GM12892 (cell line): Measurements from ENCODE around the gene TUT1.
"Not testable (repeated sequence)": the region's sequence is repeated elsewhere in the genome, so short reads cannot be mapped to it uniquely, and the experiment has no call there.

Source experiments
- DNase-seq: peaks from one replicate; pipeline ENCODE4 v3.0.0; 2011; ENCODE audit not compliant: insufficient read length
- FAIRE-seq: peaks from 2 replicates; lab custom pipeline; 2011; peaks lifted over from hg19 to GRCh38; lab: Jason Lieb, UNC
- POLR2A ChIP-seq: IDR thresholded peaks from 2 replicates; pipeline ENCODE4 v1.6.1; 2011; ENCODE audit warnings: low read depth, low read length, control low read depth
- POLR2AphosphoS5 ChIP-seq: IDR thresholded peaks from 2 replicates; pipeline ENCODE4 v1.6.1; 2011; ENCODE audit warnings: low read depth, low read length, control low read depth
- TAF1 ChIP-seq: IDR thresholded peaks from 2 replicates; pipeline ENCODE4 v1.6.1; 2011; ENCODE audit warnings: low read depth, mild to moderate bottlenecking, control low read depth, low read length, borderline replicate concordance

The TUT1 gene

DNA sequence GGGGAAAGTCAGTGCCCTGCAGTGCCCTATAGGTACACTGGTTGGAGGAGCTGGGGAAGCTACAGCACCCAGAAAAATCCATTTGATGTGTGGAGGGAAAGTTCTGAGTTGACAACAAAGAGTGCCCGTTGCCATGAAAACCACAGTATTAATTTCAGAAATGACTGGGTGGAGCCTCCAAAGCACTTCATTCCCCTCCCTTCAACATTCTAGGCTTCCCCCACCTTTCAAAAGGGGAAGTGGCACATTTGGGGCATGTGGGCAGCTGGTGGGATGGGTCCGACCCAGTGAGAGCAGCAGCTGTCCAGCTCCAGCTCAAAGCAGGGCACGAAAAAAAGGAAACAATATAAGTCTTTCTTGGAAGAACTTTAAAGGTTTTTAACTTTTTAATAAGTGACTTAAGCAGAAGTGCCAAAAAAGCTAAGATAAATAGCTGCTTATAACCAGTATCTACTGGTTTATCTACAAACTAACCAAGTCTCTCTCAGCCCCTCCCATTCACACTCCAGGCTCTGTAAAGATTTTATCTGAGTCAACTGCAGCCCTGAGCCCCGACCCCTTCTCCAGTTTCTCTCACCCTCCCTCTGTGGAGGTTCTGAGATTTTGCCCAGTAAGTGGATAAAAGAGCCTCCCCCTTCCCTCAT is 35.7 kb downstream of the TUT1 start:
- DNase-seq = no peak
- peak; percentile 66 for FAIRE-seq
- TF ChIP-seq POLR2A (no peak), TAF1 (no peak), POLR2AphosphoS5 (no peak)

DNA sequence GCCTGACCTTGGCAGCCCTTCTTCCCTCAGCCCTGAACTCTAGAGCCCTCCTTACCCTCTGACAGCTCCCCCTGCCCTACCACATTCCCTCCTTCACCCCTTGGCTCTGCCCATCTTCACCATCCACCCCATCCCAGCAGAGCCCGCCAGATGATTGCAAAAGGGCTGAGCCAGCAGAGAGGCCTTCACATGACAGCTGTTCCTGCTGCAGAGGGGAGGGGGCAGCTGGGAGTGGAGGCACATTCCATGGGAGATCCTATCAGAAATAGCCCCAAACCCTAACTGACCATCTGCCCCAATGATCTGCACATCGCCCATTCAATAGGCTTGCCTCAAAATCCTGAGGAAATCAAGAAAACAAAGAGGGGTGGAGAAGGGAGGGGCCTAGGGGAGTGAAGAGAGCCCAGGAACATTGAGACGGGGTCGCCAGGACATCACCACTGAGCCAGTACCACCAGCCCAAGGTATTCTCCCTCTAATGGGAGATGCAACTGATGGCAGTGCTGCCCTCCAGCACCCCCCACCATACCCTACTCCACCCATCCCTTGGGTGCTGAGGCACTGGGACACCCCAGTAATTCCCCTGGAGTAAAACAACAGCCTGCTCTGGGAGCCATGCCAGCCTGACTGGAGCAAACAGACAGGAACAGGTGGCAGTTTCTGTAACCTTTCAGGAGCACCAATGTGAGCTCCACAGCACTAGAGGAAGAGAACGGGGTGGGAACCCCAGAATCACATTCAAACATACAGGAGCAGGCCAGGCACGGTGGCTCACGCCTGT is 36.7 kb downstream of the TUT1 start:
- FAIRE-seq (no peak), DNase-seq (no peak)
- TF ChIP-seq POLR2AphosphoS5 = no peak
- no peak for TF ChIP-seq POLR2A
- no peak for TF ChIP-seq TAF1

DNA sequence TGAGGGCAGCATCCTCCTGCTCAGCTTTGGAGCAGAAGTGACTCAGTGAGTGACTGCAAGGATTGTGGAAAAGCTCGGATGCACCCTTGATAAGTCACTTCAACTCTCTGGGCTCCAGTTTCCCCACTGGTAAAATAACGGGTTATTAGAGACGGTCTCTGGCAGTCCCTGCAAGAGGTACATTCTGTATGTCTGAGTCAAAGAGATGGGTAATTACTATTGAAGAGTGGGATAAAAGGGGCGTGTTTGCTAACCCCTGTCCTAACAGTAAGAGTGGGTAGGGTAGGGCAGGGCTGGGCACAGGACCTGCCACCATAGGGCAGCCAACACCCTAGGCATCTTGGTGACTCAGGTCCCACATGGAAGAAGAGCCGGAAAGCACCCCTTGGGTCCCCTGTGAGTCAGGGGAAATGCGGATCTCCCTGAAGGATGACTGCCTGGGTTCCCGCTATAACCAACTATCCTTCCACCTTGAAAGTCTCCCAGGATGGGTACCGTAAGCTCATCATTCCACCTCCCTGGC is 37.4 kb downstream of the TUT1 start:
- TF ChIP-seq POLR2AphosphoS5 (no peak), TAF1 (no peak), POLR2A (no peak)
- FAIRE-seq = no peak
- DNase-seq = no peak

DNA sequence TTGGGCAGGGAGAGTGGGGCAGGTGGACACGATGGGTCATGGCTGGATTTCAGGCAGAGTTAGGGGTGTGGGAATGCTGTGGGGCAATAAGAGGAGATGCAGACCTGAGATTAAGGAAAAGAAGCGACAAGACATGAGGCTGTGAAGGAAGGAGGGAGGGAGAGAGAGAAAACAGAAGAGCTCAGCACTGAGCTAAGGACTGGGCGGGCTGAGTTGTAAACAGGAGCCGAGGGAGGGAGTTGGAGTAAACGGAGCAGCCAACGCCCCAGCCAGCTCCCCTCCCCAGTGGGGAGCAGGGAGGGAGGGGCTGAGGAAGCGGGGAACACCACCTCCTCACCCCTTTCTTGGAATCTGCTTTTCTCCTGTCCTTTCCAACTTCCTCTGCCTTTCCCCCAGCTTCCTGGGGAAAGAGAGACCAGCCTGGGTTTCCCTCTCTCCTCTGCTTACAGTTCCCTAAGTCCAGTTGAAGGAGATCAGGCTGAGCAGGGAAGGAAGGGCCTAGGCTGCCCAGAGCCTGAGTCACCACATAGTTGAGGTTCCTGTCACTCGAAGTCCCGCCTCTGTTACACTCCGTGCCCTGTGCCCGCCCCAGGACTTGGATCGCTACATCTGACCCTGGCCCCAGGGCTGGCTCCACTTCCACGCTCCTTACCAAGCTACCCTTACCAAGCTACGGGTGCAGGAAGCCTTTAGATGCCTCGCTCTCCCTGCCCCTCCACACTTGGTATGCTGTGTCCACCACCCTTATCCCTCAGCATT is 38.1 kb downstream of the TUT1 start:
- TF ChIP-seq POLR2A = no peak
- TF ChIP-seq POLR2AphosphoS5 = no peak
- TF ChIP-seq TAF1 = no peak
- no peak for FAIRE-seq
- DNase-seq = no peak

DNA sequence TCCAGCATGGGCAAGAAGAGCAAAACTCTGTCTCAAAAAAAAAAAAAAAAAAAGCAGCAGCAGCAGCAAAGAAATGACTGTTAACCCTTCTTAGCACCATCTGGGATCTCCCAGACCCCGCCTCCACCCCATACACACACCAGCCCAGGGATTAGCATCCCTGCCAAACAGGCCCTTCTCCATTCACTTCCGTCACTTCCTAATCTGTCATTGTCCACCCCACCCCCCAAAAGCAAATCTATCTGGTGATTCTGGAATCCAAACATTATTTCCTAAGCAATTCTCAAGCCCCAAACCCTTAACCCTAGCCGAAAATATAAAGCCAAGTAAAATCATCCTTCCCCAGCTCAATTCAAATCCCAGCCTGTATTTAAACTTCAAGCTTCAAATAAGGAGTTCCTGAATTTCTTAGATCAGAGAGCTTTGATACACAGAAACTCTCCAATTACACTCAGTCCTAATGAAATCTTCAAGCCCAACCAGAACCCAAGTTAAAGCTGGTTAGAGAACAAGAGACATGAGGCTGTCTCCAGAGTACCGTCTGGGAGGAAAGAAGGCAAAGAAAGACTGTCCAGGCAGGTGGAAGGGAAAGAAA is 38.7 kb downstream of the TUT1 start:
- TF ChIP-seq POLR2AphosphoS5 (no peak), POLR2A (no peak), TAF1 (no peak)
- no peak for FAIRE-seq
- DNase-seq = no peak

GRCh38 chr11:62550478-62550877 is 40.8 kb downstream of the TUT1 start:
- FAIRE-seq = not testable (repeated sequence)

GRCh38 chr11:62548545-62549335 is 42.6 kb downstream of the TUT1 start:
- FAIRE-seq = no peak
- TF ChIP-seq POLR2AphosphoS5 (no peak), POLR2A (no peak), TAF1 (no peak)
- DNase-seq = no peak

More at GRCh38 chr11:62550478-62550877, 40.8 kb downstream of the TUT1 start:
- not testable (repeated sequence) for DNase-seq

GRCh38 chr11:62547691-62548281 is 43.5 kb downstream of the TUT1 start:
- no peak for TF ChIP-seq POLR2A
- FAIRE-seq = no peak
- DNase-seq = no peak

GRCh38 chr11:62546929-62547625 is 44.2 kb downstream of the TUT1 start:
- TF ChIP-seq POLR2AphosphoS5 (no peak), POLR2A (no peak), TAF1 (no peak)
- FAIRE-seq (no peak), DNase-seq (no peak)

DNA sequence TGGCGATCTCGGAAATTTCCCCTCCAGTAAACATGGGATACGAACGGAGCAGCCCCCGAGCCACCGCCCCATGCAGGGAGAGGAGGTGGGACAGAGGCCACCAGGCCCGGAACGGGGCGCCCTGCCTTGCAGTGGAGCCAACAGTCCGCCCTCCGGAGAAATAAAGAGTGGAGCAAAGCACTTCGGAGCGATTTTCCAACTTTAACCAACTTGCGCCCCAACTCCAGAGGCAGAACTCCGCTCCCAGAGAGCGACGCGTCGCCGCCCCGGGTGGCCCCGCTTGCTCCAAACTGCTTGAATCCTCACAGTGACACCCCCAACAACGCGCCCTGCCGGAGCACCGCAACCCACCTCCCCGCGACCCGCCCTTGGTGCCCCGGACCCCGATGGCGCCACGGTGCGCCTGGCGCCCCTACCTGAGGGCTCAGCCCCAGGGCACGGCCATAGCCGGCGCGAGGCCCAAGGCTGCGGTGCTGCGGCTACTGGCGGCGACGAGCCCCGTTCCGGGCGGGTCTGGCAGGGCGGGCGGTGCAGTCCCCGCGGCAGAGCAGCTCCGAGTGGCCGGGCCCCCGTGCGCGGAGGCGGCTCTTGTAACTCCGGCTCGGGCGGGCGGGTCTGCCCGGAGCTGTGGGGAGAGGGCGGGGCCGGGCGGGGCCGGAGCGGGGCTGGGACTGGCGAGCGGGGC is 44.9 kb downstream of the TUT1 start, which contains the start of gene AHNAK:
TSS of gene AHNAK (minus strand) at position 563 of the 685 bp plus-strand sequence. CDS start 10,708 bp downstream, outside the sequence.
- FAIRE-seq (no peak), DNase-seq (peak; percentile 66)
- TF ChIP-seq POLR2AphosphoS5 (no peak), TAF1 (no peak)
